ENCODE measurements around the gene KCND3.

GRCh38 chr1:111821121-111821745 is 168.2 kb downstream of the KCND3 start:
- TF ChIP-seq POLR2AphosphoS5 (IDR thresholded peaks at IDR 0.05; ENCODE audit: low read depth, low read length) = no peak
- TF ChIP-seq REST (IDR thresholded peaks at IDR 0.05; ENCODE audit: insufficient read depth in 1 of 2, low read depth in 2 of 2, low read length in 2 of 2) = peak in 1 of 2 experiments; percentile 44; a peak in 1 of 4 replicates
- no peak for TF ChIP-seq SIN3A (IDR thresholded peaks at IDR 0.05; ENCODE audit: borderline replicate concordance, insufficient read depth, low read length)

All from PFSK-1 (cell line).